Measurements from ENCODE around the gene CFAP70. TPM values are rescaled to one million over a fixed set of nuclear protein-coding genes. Genes with fewer than 3 reads are reported as not detected.
"Not testable (repeated sequence)": the region's sequence is repeated elsewhere in the genome, so short reads cannot be mapped to it uniquely, and the experiment has no call there.

CFAP70 gene
- total RNA-seq, 1 donor from 2014 or later = 5.3 TPM

GRCh38 chr10:73262880-73263555 lies 95.6 kb downstream of the CFAP70 start:
- DNase-seq (ENCODE audit: low spot score, unreplicated experiment) = no peak
- no peak overlapping the region for H3K4me3 Mint-ChIP-seq (ENCODE audit: low read depth)
- no peak overlapping the region for H3K27ac Mint-ChIP-seq
- H3K9me3 Mint-ChIP-seq (ENCODE audit: low read depth) = peaks cover 7% of the 10 kb centered on the region
- TF ChIP-seq CTCF (IDR thresholded peaks at IDR 0.05; ENCODE audit: unreplicated experiment) = no peak
- H3K4me1 Mint-ChIP-seq (ENCODE audit: low read depth) = no peaks in the 10 kb centered on the region
- H3K36me3 Mint-ChIP-seq (ENCODE audit: insufficient read depth) = no peaks in the 10 kb centered on the region
- H3K27me3 Mint-ChIP-seq = no peaks in the 10 kb centered on the region

GRCh38 chr10:73262105-73262730 lies 96.4 kb downstream of the CFAP70 start:
- Mint-ChIP-seq H3K27me3 (no peaks in the 10 kb centered on the region), H3K27ac (no peak overlapping the region), H3K4me3 (ENCODE audit: low read depth) (no peak overlapping the region), H3K4me1 (ENCODE audit: low read depth) (no peaks in the 10 kb centered on the region), H3K36me3 (ENCODE audit: insufficient read depth) (no peaks in the 10 kb centered on the region), H3K9me3 (ENCODE audit: low read depth) (peaks cover 7% of the 10 kb centered on the region)
- no peak for TF ChIP-seq CTCF (IDR thresholded peaks at IDR 0.05; ENCODE audit: unreplicated experiment)
- DNase-seq (ENCODE audit: low spot score, unreplicated experiment) = no peak

GRCh38 chr10:73261362-73261995 lies 97.2 kb downstream of the CFAP70 start:
- no peaks in the 10 kb centered on the region for H3K4me1 Mint-ChIP-seq (ENCODE audit: low read depth)
- H3K4me3 Mint-ChIP-seq (ENCODE audit: low read depth) = no peak overlapping the region
- H3K9me3 Mint-ChIP-seq (ENCODE audit: low read depth) = peaks cover 7% of the 10 kb centered on the region
- H3K27ac Mint-ChIP-seq = no peak overlapping the region
- no peak for TF ChIP-seq CTCF (IDR thresholded peaks at IDR 0.05; ENCODE audit: unreplicated experiment)
- no peaks in the 10 kb centered on the region for H3K27me3 Mint-ChIP-seq
- no peak for DNase-seq (ENCODE audit: low spot score, unreplicated experiment)
- no peaks in the 10 kb centered on the region for H3K36me3 Mint-ChIP-seq (ENCODE audit: insufficient read depth)

GRCh38 chr10:73258612-73259011 lies 100.1 kb downstream of the CFAP70 start:
- not testable (repeated sequence) for H3K4me3 Mint-ChIP-seq (ENCODE audit: low read depth); DNase-seq (ENCODE audit: low spot score, unreplicated experiment); H3K27ac Mint-ChIP-seq; H3K4me1 Mint-ChIP-seq (ENCODE audit: low read depth); H3K27me3 Mint-ChIP-seq; H3K36me3 Mint-ChIP-seq (ENCODE audit: insufficient read depth); H3K9me3 Mint-ChIP-seq (ENCODE audit: low read depth)

DNA sequence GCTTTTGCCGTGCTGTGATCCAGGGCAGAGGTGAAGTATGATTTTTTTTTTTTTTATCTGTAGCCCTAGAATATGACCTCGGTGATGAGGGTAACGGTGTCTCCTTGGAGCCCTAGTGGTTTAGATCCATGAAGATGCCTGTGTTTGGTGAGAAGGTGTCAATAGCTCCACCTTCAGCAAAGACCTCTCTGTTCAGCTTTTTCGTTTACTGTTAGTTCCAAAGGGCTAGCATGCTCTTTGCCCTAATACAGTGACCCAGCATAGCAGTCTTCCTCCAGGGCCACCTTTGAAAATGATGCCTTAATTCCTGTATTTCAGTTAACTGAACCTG lies 105.5 kb downstream of the CFAP70 start:
- TF ChIP-seq CTCF (IDR thresholded peaks at IDR 0.05; ENCODE audit: unreplicated experiment) = no peak
- H3K4me3 Mint-ChIP-seq (ENCODE audit: low read depth) = peak overlapping the region; percentile 93
- DNase-seq (ENCODE audit: low spot score, unreplicated experiment) = no peak
- H3K4me1 Mint-ChIP-seq (ENCODE audit: low read depth) = peaks cover 19% of the 10 kb centered on the region
- no peaks in the 10 kb centered on the region for H3K27me3 Mint-ChIP-seq
- no peaks in the 10 kb centered on the region for H3K9me3 Mint-ChIP-seq (ENCODE audit: low read depth)
- peaks cover 5% of the 10 kb centered on the region for H3K36me3 Mint-ChIP-seq (ENCODE audit: insufficient read depth)
- peak overlapping the region; percentile 99 for H3K27ac Mint-ChIP-seq
